Loucy (cell line): ENCODE data around the gene LILRA5.
"Not testable (repeated sequence)": the region's sequence is repeated elsewhere in the genome, so short reads cannot be mapped to it uniquely, and the experiment has no call there.

Experiments
- H2AFZ ChIP-seq: fragments of 200-600 bp; sonication (generic); 2 replicates; pipeline ENCODE4 v1.6.0; 2016; ENCODE audit warnings: antibody characterized with exemption, mild to moderate bottlenecking, low read length, moderate library complexity
- H3F3A ChIP-seq: fragments of 200-600 bp; 2 replicates; pipeline ENCODE4 v1.6.0; 2016; ENCODE audit warnings: antibody characterized with exemption, low read depth, mild to moderate bottlenecking
- H3K27me3 ChIP-seq: fragments of 200-600 bp; sonication (generic); 2 replicates; pipeline ENCODE4 v1.6.1; 2014; ENCODE audit warnings: low read length, mild to moderate bottlenecking; ENCODE audit not compliant: insufficient read depth, poor library complexity, severe bottlenecking
- H3K36me3 ChIP-seq: fragments of 200-600 bp; sonication (generic); 2 replicates; pipeline ENCODE4 v1.6.1; 2016; ENCODE audit warnings: low read length; ENCODE audit not compliant: insufficient read depth
- H3K4me1 ChIP-seq: fragments of 200-600 bp; sonication (generic); 2 replicates; pipeline ENCODE4 v1.5.1; 2014; ENCODE audit warnings: low read length, mild to moderate bottlenecking; ENCODE audit not compliant: insufficient read depth, poor library complexity, severe bottlenecking
- H3K4me2 ChIP-seq: fragments of 200-600 bp; sonication (generic); 2 replicates; pipeline ENCODE4 v1.6.0; 2014; ENCODE audit warnings: antibody characterized with exemption, low read length, low read depth, mild to moderate bottlenecking; ENCODE audit not compliant: poor library complexity, severe bottlenecking
- H3K4me3 ChIP-seq: fragments of 200-600 bp; sonication (generic); 2 replicates; pipeline ENCODE4 v1.5.1; 2014; ENCODE audit warnings: low read length, mild to moderate bottlenecking, mixed read lengths; ENCODE audit not compliant: poor library complexity, severe bottlenecking
- H3K79me2 ChIP-seq: fragments of 200-600 bp; sonication (generic); 2 replicates; pipeline ENCODE4 v1.6.1; 2014; ENCODE audit warnings: low read length; ENCODE audit not compliant: insufficient read depth
- H3K9ac ChIP-seq: fragments of 200-600 bp; sonication (generic); 2 replicates; pipeline ENCODE4 v1.6.0; 2014; ENCODE audit warnings: mild to moderate bottlenecking, low read depth, low read length, moderate library complexity; ENCODE audit not compliant: poor library complexity, severe bottlenecking
- H3K9me2 ChIP-seq: fragments of 200-600 bp; sonication (generic); replicated peaks from 2 replicates; pipeline ENCODE4 v1.6.1; 2016; ENCODE audit warnings: low read depth, low read length, mixed read lengths
- H3K9me3 ChIP-seq: fragments of 200-600 bp; sonication (generic); 2 replicates; pipeline ENCODE4 v1.6.1; 2014; ENCODE audit warnings: mild to moderate bottlenecking, antibody characterized with exemption, low read length, low read depth; ENCODE audit not compliant: insufficient read depth
- H4K20me1 ChIP-seq: fragments of 200-600 bp; sonication (generic); 2 replicates; pipeline ENCODE4 v1.6.0; 2014; ENCODE audit warnings: antibody characterized with exemption, low read length, mild to moderate bottlenecking; ENCODE audit not compliant: insufficient read depth, poor library complexity, severe bottlenecking
- CTCF ChIP-seq: fragments of 200-600 bp; sonication (generic); conservative IDR thresholded peaks from 2 replicates; pipeline ENCODE4 v1.5.1; 2014; ENCODE audit warnings: mild to moderate bottlenecking, antibody characterized with exemption, low read length
- EZH2phosphoT487 ChIP-seq: fragments of 200-600 bp; IDR thresholded peaks from 2 replicates; pipeline ENCODE4 v1.6.1; 2018; ENCODE audit warnings: antibody characterized with exemption, mild to moderate bottlenecking, moderate library complexity, borderline replicate concordance

LILRA5 gene

DNA sequence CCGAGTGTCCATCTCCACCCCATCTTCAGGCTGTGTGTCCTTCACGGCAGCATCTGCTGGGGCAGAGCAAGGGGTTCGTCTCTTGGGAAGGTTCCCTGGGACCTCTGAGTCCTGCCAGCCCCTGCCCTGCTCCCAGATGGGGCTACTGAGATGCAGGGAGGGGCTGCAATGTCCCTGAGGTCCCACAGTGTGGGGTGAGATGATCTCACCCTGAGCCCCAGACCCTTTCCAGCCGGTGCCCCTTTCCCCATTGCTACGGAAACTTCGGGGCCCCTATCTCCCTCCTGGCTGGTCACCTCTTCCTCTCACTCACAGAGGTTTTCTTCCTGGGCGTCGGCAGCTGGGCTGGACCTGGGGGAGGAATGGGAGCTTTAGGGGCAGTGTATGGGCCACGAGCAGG, 37.0 kb downstream of the LILRA5 start:
- H3K4me3 ChIP-seq = no peak overlapping the region
- no peaks in the 10 kb centered on the region for H3F3A ChIP-seq
- H3K27me3 ChIP-seq = no peaks in the 10 kb centered on the region
- no peaks in the 10 kb centered on the region for H3K4me1 ChIP-seq
- H3K9me3 ChIP-seq = no peaks in the 10 kb centered on the region
- no peaks in the 10 kb centered on the region for H3K36me3 ChIP-seq
- TF ChIP-seq CTCF (no peak), EZH2phosphoT487 (no peak)
- no peaks in the 10 kb centered on the region for H4K20me1 ChIP-seq
- H3K4me2 ChIP-seq = no peak overlapping the region
- H2AFZ ChIP-seq = no peak overlapping the region
- no peak overlapping the region for H3K9ac ChIP-seq
- H3K79me2 ChIP-seq = no peaks in the 10 kb centered on the region
- no peaks in the 10 kb centered on the region for H3K9me2 ChIP-seq

DNA sequence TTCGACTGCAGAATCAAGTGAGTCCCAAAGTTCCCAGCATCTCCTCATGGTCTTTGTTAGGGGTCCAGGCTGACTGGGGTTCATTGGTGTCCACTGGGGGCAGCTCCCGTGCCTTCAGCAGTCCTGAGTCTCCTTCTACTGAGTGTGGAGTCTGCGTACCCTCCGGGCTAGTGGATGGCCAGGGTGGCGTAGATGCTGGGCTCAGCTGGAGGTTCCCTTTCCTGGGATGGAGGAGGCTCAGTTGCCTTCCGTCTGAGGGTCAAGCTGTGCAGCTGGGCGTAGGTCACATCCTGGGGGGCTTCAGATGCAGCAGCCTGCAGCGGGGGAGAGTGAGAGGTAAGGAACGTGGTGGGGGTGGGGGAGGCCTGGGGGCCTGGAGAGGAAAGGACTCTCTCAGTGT, 38.5 kb downstream of the LILRA5 start:
- H3K4me2 ChIP-seq, H3K4me3 ChIP-seq, H2AFZ ChIP-seq, H3K27me3 ChIP-seq, H3K9ac ChIP-seq, H4K20me1 ChIP-seq, H3K9me2 ChIP-seq, H3K4me1 ChIP-seq, H3K36me3 ChIP-seq, H3K9me3 ChIP-seq, H3K79me2 ChIP-seq, H3F3A ChIP-seq: not testable (repeated sequence)

- Histone ChIP-seq H3K36me3 (no peaks in the 10 kb centered on the region), H3K4me3 (no peak overlapping the region), H3K27me3 (no peaks in the 10 kb centered on the region)
These were observed 39.1 kb downstream of the LILRA5 start for GRCh38 chr19:54273821-54274220.

DNA sequence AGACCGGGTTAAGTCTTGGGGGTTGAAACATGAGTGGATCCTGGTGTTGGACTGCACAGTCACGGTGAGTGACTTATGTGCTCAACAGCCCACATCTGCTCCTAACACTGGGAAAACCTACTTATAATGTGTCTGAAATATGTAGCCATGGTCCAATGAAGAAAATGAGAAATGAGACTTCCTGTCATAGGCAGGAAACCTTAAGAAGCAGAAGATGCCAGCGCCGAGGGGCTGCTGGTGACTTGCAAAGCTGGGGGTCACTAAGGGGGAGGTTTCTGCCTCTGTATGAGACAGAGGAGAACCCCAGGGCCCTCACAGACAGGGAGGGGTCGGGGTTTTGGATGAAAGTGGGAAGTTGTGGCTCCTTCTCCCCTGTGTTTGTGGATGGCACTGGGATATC, 40.8 kb downstream of the LILRA5 start:
- H3K4me3 ChIP-seq, H3K79me2 ChIP-seq, H2AFZ ChIP-seq, H3K9ac ChIP-seq, H3K36me3 ChIP-seq, H3F3A ChIP-seq, H3K4me2 ChIP-seq, H3K27me3 ChIP-seq, H3K9me2 ChIP-seq, H3K9me3 ChIP-seq, H3K4me1 ChIP-seq, H4K20me1 ChIP-seq: not testable (repeated sequence)

More at GRCh38 chr19:54273821-54274220, 39.1 kb downstream of the LILRA5 start:
- no peak overlapping the region for H2AFZ ChIP-seq
- no peaks in the 10 kb centered on the region for H3K4me1 ChIP-seq
- no peaks in the 10 kb centered on the region for H4K20me1 ChIP-seq
- no peaks in the 10 kb centered on the region for H3K9me2 ChIP-seq
- H3K4me2 ChIP-seq = no peak overlapping the region
- no peak overlapping the region for H3K9ac ChIP-seq
- TF ChIP-seq EZH2phosphoT487 (no peak), CTCF (no peak)
- no peaks in the 10 kb centered on the region for H3F3A ChIP-seq
- no peaks in the 10 kb centered on the region for H3K9me3 ChIP-seq
- H3K79me2 ChIP-seq = no peaks in the 10 kb centered on the region

GRCh38 chr19:54271587-54271986, 41.4 kb downstream of the LILRA5 start:
- H3K4me3 ChIP-seq, H3K9me3 ChIP-seq, H3K36me3 ChIP-seq, H3K9me2 ChIP-seq, H3K4me2 ChIP-seq, H3K27me3 ChIP-seq, H2AFZ ChIP-seq, H3F3A ChIP-seq, H4K20me1 ChIP-seq, H3K79me2 ChIP-seq, H3K4me1 ChIP-seq, H3K9ac ChIP-seq: not testable (repeated sequence)
